ENCODE data around the gene POLR3G. TPM values are rescaled to one million over a fixed set of nuclear protein-coding genes. Genes with fewer than 3 reads are reported as not detected.

Gene POLR3G
- total RNA-seq, 1 experiment from 2014 or later: 73.6 TPM

DNA sequence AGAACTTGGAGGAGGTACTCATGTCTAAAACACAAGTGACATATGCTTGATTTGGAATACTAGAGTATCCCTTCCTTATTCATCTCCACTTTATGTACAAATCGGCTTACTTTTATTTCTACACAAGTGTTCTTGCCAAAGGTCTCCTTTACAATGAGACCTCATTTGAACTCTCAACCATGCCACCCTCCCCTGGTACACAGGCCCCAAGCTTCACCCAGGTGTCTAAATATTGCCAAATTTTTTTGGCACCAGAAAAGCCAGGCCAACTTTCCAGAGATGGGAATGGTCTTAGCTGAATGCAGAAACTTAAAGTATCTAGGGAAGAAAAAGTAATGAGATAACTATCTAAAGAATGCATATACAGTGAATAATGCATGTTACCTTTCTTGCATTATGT, 35.8 kb downstream of the POLR3G start:
- Histone ChIP-seq H3K27ac (ENCODE audit: insufficient read length, low read depth, low read length) (no peak overlapping the region), H3T11ph (ENCODE audit: low read length) (no peak overlapping the region), H2BK15ac (ENCODE audit: low read depth, low read length) (no peak overlapping the region), H4K5ac (ENCODE audit: insufficient read length, low read depth, low read length) (no peak overlapping the region), H2AFZ (ENCODE audit: low read length) (no peak overlapping the region), H3K14ac (ENCODE audit: insufficient read depth, low read length) (no peak overlapping the region), H2BK5ac (ENCODE audit: insufficient read length, low read length) (no peak overlapping the region), H3K23me2 (ENCODE audit: insufficient read length, low read depth, low read length, poor library complexity, severe bottlenecking) (no peaks in the 10 kb centered on the region), H3K9ac (ENCODE audit: extremely low read depth, insufficient read length, low read length) (no peak overlapping the region), H3K79me2 (ENCODE audit: insufficient read depth, low read length) (no peaks in the 10 kb centered on the region), H3K18ac (ENCODE audit: insufficient read length, low read depth, low read length) (no peak overlapping the region), H3K4ac (ENCODE audit: low read depth, low read length) (no peak overlapping the region), H4K8ac (replicated peaks; ENCODE audit: insufficient read length, low read depth, low read length) (no peak overlapping the region), H2AK5ac (ENCODE audit: insufficient read length, low read length) (no peak overlapping the region), H2BK12ac (ENCODE audit: insufficient read length, low read depth, low read length) (no peak overlapping the region), H3K27me3 (ENCODE audit: insufficient read depth, low read length) (no peaks in the 10 kb centered on the region), H2BK20ac (ENCODE audit: low read depth, low read length, poor library complexity, severe bottlenecking) (no peak overlapping the region), H2BK120ac (ENCODE audit: low read depth, low read length, poor library complexity, severe bottlenecking) (no peak overlapping the region), H3K79me1 (ENCODE audit: insufficient read depth, low read depth, low read length, poor library complexity, severe bottlenecking) (peaks cover 3% of the 10 kb centered on the region), H3K4me2 (ENCODE audit: insufficient read depth, insufficient read length, low read length) (no peak overlapping the region), H3K4me1 (ENCODE audit: insufficient read depth, low read length) (no peaks in the 10 kb centered on the region), H3K56ac (ENCODE audit: insufficient read length, low read depth, low read length) (no peak overlapping the region), H4K91ac (ENCODE audit: insufficient read length, low read depth, low read length) (no peak overlapping the region), H3K23ac (ENCODE audit: insufficient read length, low read depth, low read length) (no peak overlapping the region), H4K20me1 (ENCODE audit: control insufficient read depth, insufficient read depth, insufficient read length) (no peaks in the 10 kb centered on the region), H3K9me3 (ENCODE audit: control insufficient read depth, low read depth, low read length) (no peaks in the 10 kb centered on the region)
- WGBS (ENCODE audit: extremely low coverage, insufficient read length, low lambda C conversion rate): no CpG with 5 or more reads among the region's 1 CpG
- H3K4me3 Mint-ChIP-seq: no peak overlapping the region
- no peaks in the 10 kb centered on the region for H3K9me3 Mint-ChIP-seq
- no peak for DNase-seq
- no peak overlapping the region for H3K27ac Mint-ChIP-seq
- no peaks in the 10 kb centered on the region for H3K27me3 Mint-ChIP-seq (ENCODE audit: low read depth)
- peaks cover 31 to 56% (median 33%) of the 10 kb centered on the region in 3 experiments; a peak in 6 of 7 replicates for H3K36me3 Mint-ChIP-seq (ENCODE audit: insufficient read depth in 1 of 3, low read depth in 3 of 3)
- no peak for TF ChIP-seq CTCF (conservative IDR thresholded peaks at IDR 0.05)
- no peaks in the 10 kb centered on the region for H3K4me1 Mint-ChIP-seq
